Stimulated activated CD4-positive, alpha-beta T cell treated with anti-CD3 and anti-CD28 coated beads, Interleukin-15, amount 100 ng/mL, for 1 hour (primary cell): ENCODE data around the gene SESTD1.
"Not testable (repeated sequence)": the region's sequence is repeated elsewhere in the genome, so short reads cannot be mapped to it uniquely, and the experiment has no call there.

ENCODE experiments used
- DNase-seq, 2 donors: peaks; one replicate each; pipeline ENCODE4 v3.0.0-alpha.2; 2020; ENCODE audit warnings: low read depth in 1 of 2, low spot score in 1 of 2

The SESTD1 gene

DNA sequence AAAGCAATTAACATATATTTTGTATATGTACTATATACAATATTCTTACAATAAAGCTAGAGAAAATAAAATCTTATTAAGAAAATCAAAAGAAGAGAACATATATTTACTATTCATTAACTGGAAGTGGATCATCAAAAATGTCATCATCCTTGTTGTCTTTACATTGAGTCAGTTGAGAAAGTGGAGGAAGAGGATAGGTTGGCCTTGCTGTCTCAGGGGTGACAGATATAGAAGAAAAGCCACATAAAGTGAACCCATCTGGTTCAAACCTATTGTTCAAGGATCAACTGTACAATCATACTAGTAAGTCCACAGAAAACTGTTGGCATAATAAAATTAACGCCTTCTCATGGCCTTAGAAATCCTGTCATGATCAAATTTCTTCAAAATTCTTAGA lies 26.6 kb downstream of the SESTD1 start:
- no peak for DNase-seq

- DNase-seq = no peak
Measured at GRCh38 chr2:179237209-179237946, 27.3 kb downstream of the SESTD1 start.

GRCh38 chr2:179235463-179236108 lies 29.0 kb downstream of the SESTD1 start:
- no peak for DNase-seq

DNA sequence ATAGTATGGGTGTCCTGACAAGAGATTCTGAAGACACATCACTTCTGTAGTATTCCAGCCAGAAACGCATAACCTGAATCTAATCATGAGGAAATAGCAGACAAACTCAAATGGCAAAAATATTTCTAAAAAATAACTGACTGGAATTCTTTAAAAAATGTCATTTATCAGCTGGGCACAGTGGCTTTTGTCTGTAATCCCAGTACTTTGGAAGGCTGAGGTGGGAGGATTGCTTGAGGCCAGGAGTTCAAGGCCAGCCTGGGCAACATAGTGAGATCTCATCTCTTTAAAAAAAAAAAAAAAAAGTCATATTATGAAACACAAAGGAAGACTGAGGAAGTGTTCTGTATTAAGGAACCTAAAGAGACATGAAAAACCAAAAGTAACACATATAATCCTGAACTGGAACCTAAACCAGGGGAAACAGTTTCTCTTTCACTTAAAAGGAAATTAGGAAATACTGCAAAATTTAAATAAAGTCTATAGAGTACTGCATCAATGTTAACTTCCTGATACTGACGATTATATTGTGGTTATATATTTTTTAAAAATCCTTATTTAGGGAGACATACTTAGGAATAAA lies 29.9 kb downstream of the SESTD1 start:
- no peak for DNase-seq

- no peak for DNase-seq
Measured at GRCh38 chr2:179233626-179234430, 30.8 kb downstream of the SESTD1 start.

GRCh38 chr2:179233083-179233490 lies 31.5 kb downstream of the SESTD1 start:
- no peak for DNase-seq

GRCh38 chr2:179226961-179227259 lies 37.7 kb downstream of the SESTD1 start:
- no peak for DNase-seq

DNA sequence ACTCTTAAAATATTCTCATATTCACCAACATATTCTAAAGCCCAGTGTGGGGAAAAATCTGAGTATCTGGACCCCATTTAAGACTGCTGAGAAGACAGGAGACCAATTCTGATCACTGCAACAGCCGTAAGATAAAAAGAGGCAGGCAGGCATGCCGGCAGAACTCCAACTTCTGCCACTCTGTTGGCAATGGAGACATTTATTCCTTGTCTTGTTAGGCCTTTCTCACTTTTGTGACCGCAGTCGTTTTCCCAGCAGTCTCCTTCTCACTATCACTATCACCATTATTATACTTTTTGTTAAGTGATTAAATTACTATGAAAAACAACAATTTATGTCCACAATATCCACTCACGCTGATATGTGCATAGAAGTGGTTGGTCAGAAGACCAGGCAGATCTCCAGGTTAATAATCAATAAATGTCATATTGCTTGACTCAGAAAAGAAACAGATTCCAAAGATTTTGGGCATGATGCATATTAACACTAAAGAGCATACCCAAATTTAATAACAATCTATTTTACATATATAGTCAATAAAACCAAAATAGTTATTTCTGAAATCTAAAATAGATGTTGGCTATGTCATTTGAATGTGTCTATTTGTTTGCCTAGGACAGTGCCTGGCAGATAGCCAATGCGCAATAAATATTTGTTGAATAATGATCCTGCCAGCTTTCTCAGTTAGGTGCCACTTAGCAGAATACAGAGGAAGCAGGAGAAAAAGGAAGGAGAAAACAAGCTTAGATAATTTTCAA lies 38.2 kb downstream of the SESTD1 start:
- no peak for DNase-seq

DNA sequence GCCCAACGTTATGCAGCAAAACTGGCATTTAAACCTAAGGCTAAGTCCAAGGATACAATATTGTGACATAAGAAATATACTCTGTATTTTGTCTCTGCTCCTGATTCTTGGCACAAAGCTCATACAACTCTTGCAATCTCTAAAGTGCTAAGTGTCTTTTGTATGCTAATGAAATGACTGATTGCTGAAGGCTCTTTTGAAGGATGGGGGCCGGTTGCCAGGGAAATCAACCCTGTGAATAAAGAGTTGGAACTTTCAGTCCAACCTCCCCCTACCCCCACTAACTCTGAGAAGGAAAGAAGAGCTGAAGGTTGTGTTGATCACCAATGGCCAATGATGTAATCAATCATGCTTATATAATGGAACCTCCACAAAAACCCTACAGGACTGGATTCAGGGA lies 40.3 kb downstream of the SESTD1 start:
- DNase-seq = no peak

- DNase-seq = no peak
Measured at GRCh38 chr2:179222076-179222475, 42.6 kb downstream of the SESTD1 start.

DNA sequence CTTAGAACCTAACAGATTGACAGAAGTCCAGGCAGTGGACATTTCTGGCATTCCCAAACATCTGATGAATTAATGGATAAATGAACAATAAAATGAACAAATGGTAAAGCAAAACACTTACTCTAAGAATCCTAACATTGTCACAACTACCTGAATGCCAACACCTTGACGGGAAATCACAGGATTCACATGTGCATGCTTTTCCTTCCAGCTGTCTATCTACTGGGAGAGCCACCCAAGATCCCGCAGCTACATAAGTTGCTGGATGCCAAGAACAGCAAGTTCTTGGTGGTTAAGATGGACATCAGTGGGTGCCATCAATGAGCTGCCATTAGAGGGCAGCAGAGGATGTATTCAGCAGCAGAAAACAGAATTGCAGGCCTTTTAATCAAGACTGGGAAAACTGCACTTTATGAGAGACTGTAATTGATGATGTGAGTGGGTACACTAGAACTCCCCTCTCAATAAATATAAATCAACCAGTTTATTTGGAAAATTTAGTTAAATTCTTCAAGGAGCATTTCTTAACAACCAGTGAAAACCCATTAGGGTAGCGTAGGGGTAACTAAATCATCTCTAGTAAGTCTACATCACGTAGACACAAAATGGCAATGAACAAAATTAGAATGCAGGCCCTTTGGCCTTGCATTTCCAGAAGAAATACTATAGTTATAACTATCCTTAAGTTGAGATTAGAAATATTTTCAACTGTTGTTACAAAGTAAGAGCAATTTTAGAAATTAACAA lies 45.6 kb downstream of the SESTD1 start:
- DNase-seq = peak in 1 of 2 donors; percentile 22

GRCh38 chr2:179214671-179215070 lies 50.0 kb downstream of the SESTD1 start:
- not testable (repeated sequence) for DNase-seq

DNA sequence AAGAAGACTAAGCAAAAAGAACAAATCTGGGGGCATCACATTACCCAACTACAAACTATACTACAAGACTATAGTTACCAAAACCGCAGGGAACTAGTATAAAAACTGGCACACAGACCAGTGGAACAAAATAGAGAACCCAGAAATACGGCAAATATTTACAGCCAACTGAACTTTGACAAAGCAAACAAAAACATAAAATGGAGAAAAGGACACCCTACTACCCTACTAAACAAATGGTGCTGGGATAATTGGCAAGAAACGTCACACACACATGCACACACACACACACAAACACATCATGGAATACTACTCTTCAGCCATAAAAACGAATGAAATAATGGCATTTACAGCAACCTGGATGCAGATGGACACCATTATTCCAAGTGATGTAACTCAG lies 53.3 kb downstream of the SESTD1 start:
- DNase-seq = no peak

DNA sequence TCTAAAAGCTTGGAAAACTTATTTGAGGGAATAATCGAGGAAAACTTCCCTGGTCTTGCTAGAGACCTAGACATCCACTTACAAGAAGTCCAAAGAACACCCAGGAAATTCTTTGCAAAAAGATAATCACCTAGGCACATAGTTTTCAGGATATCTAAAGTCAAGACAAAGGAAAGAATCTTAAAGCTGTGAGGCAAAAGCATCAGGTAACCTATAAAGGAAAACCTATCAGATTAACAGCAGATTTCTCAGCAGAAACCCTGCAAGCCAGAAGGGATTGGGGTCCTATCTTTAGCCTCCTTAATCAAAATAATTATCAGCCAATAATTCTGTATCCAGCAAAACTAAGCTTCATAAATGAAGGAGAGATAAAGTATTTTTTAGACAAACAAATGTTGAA lies 56.4 kb downstream of the SESTD1 start:
- DNase-seq = not testable (repeated sequence)

DNA sequence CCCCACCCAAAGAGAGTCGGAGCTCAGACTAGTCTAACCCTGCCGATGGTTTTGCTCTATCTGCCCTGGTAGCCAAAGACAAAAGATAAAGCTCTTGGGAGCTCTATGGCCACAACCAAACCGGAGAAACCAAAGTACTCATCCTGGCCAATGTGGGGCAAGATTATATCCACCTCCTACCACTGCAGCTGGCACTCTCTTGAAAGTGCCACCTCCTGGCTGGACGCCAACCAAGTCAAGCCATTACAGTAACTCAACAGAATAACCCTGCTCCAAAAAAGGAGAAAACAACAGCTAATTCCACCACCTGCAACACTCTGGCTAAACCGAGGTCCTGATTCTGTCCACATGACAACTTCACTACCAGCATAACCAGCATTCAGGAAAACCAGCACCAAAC lies 57.6 kb downstream of the SESTD1 start:
- no peak for DNase-seq

DNA sequence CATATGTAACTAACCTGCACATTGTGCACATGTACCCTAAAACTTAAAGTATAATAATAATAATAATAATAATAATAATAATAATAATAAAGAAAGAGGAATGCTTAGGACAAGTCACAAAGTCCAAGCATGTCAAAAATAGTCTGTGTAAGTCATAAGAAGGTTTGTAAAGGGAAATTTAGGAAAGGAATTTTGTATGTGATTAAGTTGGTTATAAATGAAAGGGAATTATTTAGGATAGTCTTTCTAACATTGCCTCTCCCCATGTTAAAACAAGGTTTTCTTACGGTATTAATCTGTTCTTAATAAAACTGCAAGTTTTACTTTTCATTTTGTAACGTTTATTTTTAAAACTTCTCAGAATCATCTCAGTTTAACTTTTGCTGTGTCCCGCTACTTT lies 62.8 kb downstream of the SESTD1 start:
- DNase-seq = no peak

DNA sequence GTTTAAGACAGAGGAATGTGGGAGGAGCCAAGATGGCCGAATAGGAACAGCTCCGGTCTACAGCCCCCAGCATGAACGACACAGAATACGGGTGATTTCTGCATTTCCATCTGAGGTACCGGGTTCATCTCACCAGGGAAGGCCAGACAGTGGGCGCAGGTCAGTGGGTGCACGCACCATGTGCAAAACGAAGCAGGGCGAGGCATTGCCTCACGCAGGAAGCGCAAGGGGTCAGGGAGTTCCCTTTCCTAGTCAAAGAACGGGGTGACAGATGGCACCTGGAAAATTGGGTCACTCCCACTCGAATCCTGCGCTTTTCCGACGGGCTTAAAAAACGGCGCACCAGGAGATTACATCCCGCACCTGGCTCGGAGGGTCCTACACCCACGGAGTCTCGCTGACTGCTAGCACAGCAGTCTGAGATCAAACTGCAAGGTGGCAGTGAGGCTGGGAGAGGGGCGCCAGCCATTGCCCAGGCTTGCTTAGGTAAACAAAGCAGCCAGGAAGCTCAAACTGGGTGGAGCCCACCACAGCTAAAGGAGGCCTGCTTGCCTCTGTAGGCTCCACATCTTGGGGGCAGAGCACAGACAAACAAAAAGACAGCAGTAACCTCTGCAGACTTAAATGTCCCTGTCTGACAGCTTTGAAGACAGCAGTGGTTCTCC lies 68.6 kb downstream of the SESTD1 start:
- DNase-seq = not testable (repeated sequence)

- no peak for DNase-seq
Measured at GRCh38 chr2:179195141-179195540, 69.5 kb downstream of the SESTD1 start.

- DNase-seq = no peak
Measured at GRCh38 chr2:179193759-179194394, 70.8 kb downstream of the SESTD1 start.
